Panc1 (cell line): Measurements from ENCODE around the gene MTMR4. TPM values are rescaled to one million over a fixed set of nuclear protein-coding genes. Genes with fewer than 3 reads are reported as not detected.

Experiments used
- ATAC-seq: fragments of 200-7000 bp; cut with Tn5 transposase; 2 replicates; pipeline ENCODE4 v1.9.1; 2020; ENCODE audit warnings: mild to moderate bottlenecking, moderate library complexity
- BruUV-seq: library from RNA; stranded (reverse); fragments of 400-500 nt; replicated peaks from 2 replicates; lab custom pipeline; 2021; lab: Mats Ljungman, UMichigan
- CTCF ChIA-PET: fragments of 300-600 bp; sonication (Branson Sonifier 250); formaldehyde crosslinking; loops from one replicate; lab custom pipeline; 2022; ENCODE audit warnings: antibody characterized with exemption; lab: Charles Lee
- POLR2A ChIA-PET: fragments of 300-600 bp; sonication (Branson Sonifier 250); formaldehyde crosslinking; loops from one replicate; lab custom pipeline; 2022; ENCODE audit warnings: antibody characterized with exemption; lab: Charles Lee
- DNase-seq: peaks from one replicate; pipeline ENCODE4 v3.0.0-alpha.2; 2010; ENCODE audit warnings: low read depth, low spot score
- H3K27ac ChIP-seq: 2 replicates; pipeline ENCODE4 v1.5.1; 2011; ENCODE audit warnings: mild to moderate bottlenecking, low read length, inconsistent platforms
- H3K27me3 ChIP-seq: fragments of 200-500 bp; sonication (Bioruptor generic); 2 replicates; pipeline ENCODE4 v1.6.0; 2014; ENCODE audit warnings: low read length, inconsistent platforms; ENCODE audit not compliant: control insufficient read depth, insufficient read depth
- H3K36me3 ChIP-seq: fragments of 200-500 bp; sonication (Bioruptor generic); 2 replicates; pipeline ENCODE4 v1.5.1; 2014; ENCODE audit warnings: inconsistent platforms, mild to moderate bottlenecking, low read length, moderate library complexity; ENCODE audit not compliant: control insufficient read depth, insufficient read depth
- H3K4me1 ChIP-seq: 2 replicates; pipeline ENCODE4 v1.5.1; 2011; ENCODE audit warnings: inconsistent platforms, mild to moderate bottlenecking, low read length, moderate library complexity; ENCODE audit not compliant: control insufficient read depth, insufficient read depth
- H3K4me3 ChIP-seq, 2 experiments: 2 replicates each; pipeline ENCODE4 v1.5.1; 2011 to 2012; ENCODE audit warnings: low read depth in 2 of 2, low read length in 2 of 2, mild to moderate bottlenecking in 2 of 2, inconsistent platforms in 1 of 2, moderate library complexity in 1 of 2
- H3K9me3 ChIP-seq: fragments of 200-500 bp; sonication (Bioruptor generic); 2 replicates; pipeline ENCODE4 v1.5.1; 2014; ENCODE audit warnings: low read depth, mild to moderate bottlenecking, inconsistent platforms, low read length, moderate library complexity; ENCODE audit not compliant: control insufficient read depth, insufficient read depth
- CTCF ChIP-seq: fragments of 450-650 bp; IDR thresholded peaks from 2 replicates; pipeline ENCODE4 v1.5.1; 2017; ENCODE audit warnings: mild to moderate bottlenecking
- POLR2AphosphoS5 ChIP-seq: IDR thresholded peaks from 2 replicates; pipeline ENCODE4 v1.6.1; 2012; ENCODE audit warnings: mild to moderate bottlenecking, low read depth, low read length, moderate library complexity
- REST ChIP-seq, 2 experiments: IDR thresholded peaks; 2 replicates each; pipeline ENCODE4 v1.6.1; 2011 to 2012; ENCODE audit warnings: low read depth in 2 of 2, control low read depth in 1 of 2, low read length in 1 of 2, mild to moderate bottlenecking in 1 of 2, moderate library complexity in 1 of 2; ENCODE audit not compliant: insufficient read depth in 1 of 2
- SIN3A ChIP-seq: IDR thresholded peaks from 2 replicates; pipeline ENCODE4 v1.6.1; 2012; ENCODE audit warnings: low read depth, mild to moderate bottlenecking, low read length, moderate library complexity, borderline replicate concordance; ENCODE audit not compliant: insufficient read depth
- TCF7L2 ChIP-seq: IDR thresholded peaks from 2 replicates; pipeline ENCODE4 v1.6.1; 2011; ENCODE audit warnings: mild to moderate bottlenecking, low read depth, low read length, inconsistent platforms
- in situ Hi-C: cut with HindIII; loops from 2 replicates; pipeline ENCODE4 v1.10.0; 2016; ENCODE audit warnings: low sequenced_read_pairs, low pct_unique_long_range_greater_than_20kb
- intact Hi-C: fragments of 100-400 bp; cut with micrococcal nuclease; formaldehyde crosslinking; loops from one replicate; pipeline ENCODE4 v1.10.0; 2022; ENCODE audit not compliant: unreplicated experiment
- total RNA-seq: library from RNA; stranded (reverse); gene quantifications from one replicate; pipeline ENCODE4 v1.2.1, GENCODE V29; 2021; ENCODE audit not compliant: unreplicated experiment

The MTMR4 gene
- total RNA-seq, 1 experiment from 2014 or later = 20.8 TPM

GRCh38 chr17:58532555-58532951 lies 18.1 kb upstream of the MTMR4 start:
- ATAC-seq (no peak), DNase-seq (no peak)
- peaks cover 3% of the 10 kb centered on the region; the same call in 1 of the 2 replicates for H3K4me1 ChIP-seq
- H3K4me3 ChIP-seq = no peak overlapping the region; a peak in 1 of 4 replicates
- CTCF ChIA-PET = no interaction called here
- intact Hi-C loops = no loop called here
- in situ Hi-C loops = no loop called here
- H3K9me3 ChIP-seq = no peaks in the 10 kb centered on the region
- H3K27ac ChIP-seq = no peak overlapping the region
- H3K27me3 ChIP-seq = no peaks in the 10 kb centered on the region
- H3K36me3 ChIP-seq = no peaks in the 10 kb centered on the region
- POLR2A ChIA-PET = no interaction called here
- TF ChIP-seq REST (IDR thresholded peaks at IDR 0.05; ENCODE audit: insufficient read depth in 1 of 2, low read depth in 2 of 2, low read length in 1 of 2) (no peak), POLR2AphosphoS5 (no peak), SIN3A (no peak), CTCF (no peak), TCF7L2 (no peak)
- no TSS peak for BruUV-seq

GRCh38 chr17:58531661-58532554 lies 17.5 kb upstream of the MTMR4 start:
- peaks cover 3% of the 10 kb centered on the region; the same call in 1 of the 2 replicates for H3K4me1 ChIP-seq
- in situ Hi-C loops (no loop called here), intact Hi-C loops (no loop called here)
- peak overlapping the region; percentile 27 to 36 for H3K4me3 ChIP-seq
- POLR2A ChIA-PET = no interaction called here
- no peaks in the 10 kb centered on the region for H3K27me3 ChIP-seq
- DNase-seq (no peak), ATAC-seq (peak; percentile 91)
- no peak for TF ChIP-seq SIN3A
- no peak for TF ChIP-seq REST (IDR thresholded peaks at IDR 0.05; ENCODE audit: insufficient read depth in 1 of 2, low read depth in 2 of 2, low read length in 1 of 2)
- TF ChIP-seq CTCF = no peak
- TF ChIP-seq TCF7L2 = no peak
- TF ChIP-seq POLR2AphosphoS5 = no peak
- CTCF ChIA-PET = interaction anchor here (0.6 kb wide), 1 partner anchor 107 kb away, joined by 5 read pairs; no protein-coding TSS in a partner anchor
- no peaks in the 10 kb centered on the region for H3K9me3 ChIP-seq
- BruUV-seq = no TSS peak
- H3K27ac ChIP-seq = no peak overlapping the region
- no peaks in the 10 kb centered on the region for H3K36me3 ChIP-seq
